Naive B cell (primary cell): Measurements from ENCODE around the gene KCNIP1. TPM values are rescaled to one million over a fixed set of nuclear protein-coding genes. Genes with fewer than 3 reads are reported as not detected.

Source experiments
- ATAC-seq, 2 donors: fragments of 150-1000 bp; cut with Tn5 transposase; 2 replicates each; pipeline ENCODE4 v1.10.0; 2021; ENCODE audit warnings: low read depth in 2 of 2, mild to moderate bottlenecking in 2 of 2, moderate library complexity in 2 of 2
- DNase-seq: peaks from one replicate; pipeline ENCODE4 v3.0.0; 2022
- H3K27ac Mint-ChIP-seq, 6 donors: one replicate each; pipeline ENCODE4 v1.8.0; 2020 to 2022; ENCODE audit warnings: mild to moderate bottlenecking in 6 of 6, mixed read lengths in 6 of 6, moderate library complexity in 5 of 6, inconsistent platforms in 2 of 6
- H3K27me3 Mint-ChIP-seq, 3 donors: one replicate each; pipeline ENCODE4 v1.8.0; 2021 to 2022; ENCODE audit warnings: mixed read lengths in 3 of 3, mild to moderate bottlenecking in 1 of 3
- H3K36me3 Mint-ChIP-seq, 2 donors: one replicate each; pipeline ENCODE4 v1.8.0; 2020 to 2022; ENCODE audit warnings: mixed read lengths in 2 of 2, inconsistent platforms in 1 of 2, mild to moderate bottlenecking in 1 of 2
- H3K4me1 Mint-ChIP-seq, 3 donors: one replicate each; pipeline ENCODE4 v1.8.0; 2020 to 2022; ENCODE audit warnings: mixed read lengths in 3 of 3, inconsistent platforms in 1 of 3, mild to moderate bottlenecking in 1 of 3, moderate library complexity in 1 of 3
- H3K4me3 Mint-ChIP-seq, 8 donors: one replicate each; pipeline ENCODE4 v1.8.0; 2020 to 2022; ENCODE audit warnings: mild to moderate bottlenecking in 8 of 8, mixed read lengths in 8 of 8, moderate library complexity in 8 of 8, inconsistent platforms in 2 of 8
- H3K9me3 Mint-ChIP-seq, 7 donors: one replicate each; pipeline ENCODE4 v1.8.0; 2020 to 2022; ENCODE audit warnings: mixed read lengths in 7 of 7, mild to moderate bottlenecking in 5 of 7, inconsistent platforms in 2 of 7, moderate library complexity in 1 of 7
- polyA plus RNA-seq, 6 donors: library from polyadenylated mRNA; unstranded; fragments of 300-500 nt; fragmentation: Illumina TruSeq; gene quantifications; one replicate each; pipeline ENCODE4 v1.2.3, GENCODE V29; 2021; ENCODE audit warnings: low read depth in 6 of 6

The KCNIP1 gene
- polyA plus RNA-seq, 6 donors from 2014 or later, result not detected

DNA sequence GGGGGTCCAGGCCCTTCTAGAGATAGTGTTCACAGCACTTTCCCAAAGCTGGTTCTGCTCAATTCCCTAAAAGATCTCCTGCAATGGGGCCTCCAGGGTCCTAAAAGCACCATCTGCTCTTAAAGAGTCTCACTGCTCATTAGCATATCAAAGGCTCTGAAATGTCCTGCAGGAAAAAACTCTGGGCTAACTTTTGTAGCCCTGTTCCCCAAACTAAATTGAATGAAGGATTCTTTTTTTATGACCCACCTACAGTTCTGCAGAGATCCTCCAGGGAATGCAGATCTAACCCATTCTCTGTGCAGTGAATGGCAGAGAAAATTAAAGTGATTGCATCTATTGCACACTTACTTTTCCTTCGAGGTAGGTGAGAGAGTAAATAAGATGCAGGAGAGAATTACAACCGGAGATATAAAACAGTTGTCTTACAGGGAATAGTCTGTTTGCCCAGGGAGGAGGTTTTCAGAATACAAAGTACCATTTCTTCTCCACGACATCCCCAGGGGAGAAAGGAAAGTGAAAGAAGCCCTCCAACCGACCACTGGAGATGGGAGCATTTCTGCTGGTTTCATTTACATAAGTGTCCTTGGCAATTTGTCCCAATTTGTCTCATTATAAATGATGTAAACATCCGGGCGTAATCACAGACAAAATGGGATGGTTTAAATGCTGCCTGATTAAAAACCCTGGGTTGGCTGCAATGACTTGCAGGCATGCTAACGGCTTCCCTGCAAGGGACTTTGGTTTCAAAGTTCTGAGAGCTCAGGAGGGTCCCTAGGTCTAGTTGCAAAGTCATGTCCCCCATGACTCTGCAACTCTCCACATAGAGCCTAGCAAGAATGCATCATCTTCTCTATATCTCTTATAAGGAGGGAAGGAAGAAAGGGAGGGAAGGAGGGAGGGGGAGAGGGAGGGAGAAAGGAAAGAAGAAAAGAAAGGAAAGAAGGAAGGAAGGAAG is 114.0 kb downstream of the KCNIP1 start:
- H3K4me1 Mint-ChIP-seq, result peaks cover 0 to 4% (median 0%) of the 10 kb centered on the region in 3 donors
- H3K36me3 Mint-ChIP-seq, result no peaks in the 10 kb centered on the region

DNA sequence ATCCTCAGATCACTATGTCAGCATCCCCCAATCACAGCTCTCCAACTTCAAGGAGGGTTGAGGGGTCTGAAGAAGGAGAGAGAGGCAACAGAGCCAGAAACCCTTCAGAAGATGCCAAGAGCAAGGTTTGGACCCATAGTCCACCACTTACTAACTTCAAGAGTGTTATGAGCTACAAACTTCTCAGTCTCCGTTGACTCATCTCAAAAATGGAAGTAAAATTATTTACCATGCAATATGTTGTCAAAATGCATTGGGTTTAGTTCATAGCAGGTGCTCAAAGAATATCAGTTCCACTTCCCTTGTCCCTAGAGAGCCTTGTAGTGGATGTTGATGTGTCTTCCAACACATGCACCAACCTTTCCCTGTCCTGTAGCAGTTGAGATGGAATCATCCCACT is 116.0 kb downstream of the KCNIP1 start:
- H3K4me3 Mint-ChIP-seq, result no peak overlapping the region

More for the DNA sequence above, 114.0 kb downstream of the KCNIP1 start:
- H3K27me3 Mint-ChIP-seq, result peaks cover 0 to 17% (median 0%) of the 10 kb centered on the region in 3 donors
- H3K4me3 Mint-ChIP-seq, result no peak overlapping the region
- no peak overlapping the region for H3K27ac Mint-ChIP-seq
- no peaks in the 10 kb centered on the region for H3K9me3 Mint-ChIP-seq
- ATAC-seq (no peak), DNase-seq (no peak)

DNA sequence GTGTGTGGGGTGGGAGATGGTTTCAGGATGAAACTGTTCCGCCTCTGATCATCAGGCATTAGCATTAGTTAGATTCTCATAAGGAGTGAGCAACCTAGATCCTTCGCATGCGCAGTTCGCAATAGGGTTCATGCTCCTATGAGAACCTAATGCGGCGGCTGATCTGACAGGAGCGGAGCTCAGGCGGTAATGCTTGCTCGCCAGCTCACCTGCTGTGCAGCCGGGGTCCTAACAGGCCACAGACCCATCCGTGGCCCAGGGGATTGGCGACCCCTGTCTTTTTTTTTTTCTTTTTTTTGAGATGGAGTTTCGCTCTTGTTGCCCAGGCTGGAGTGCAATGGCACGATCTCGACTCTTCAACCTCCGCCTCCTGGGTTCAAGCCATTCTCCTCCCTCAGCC is 119.1 kb downstream of the KCNIP1 start:
- peaks cover 0 to 4% (median 0%) of the 10 kb centered on the region in 7 donors for H3K9me3 Mint-ChIP-seq
- H3K27me3 Mint-ChIP-seq, result peaks cover 7 to 14% (median 12%) of the 10 kb centered on the region in 3 donors
- H3K27ac Mint-ChIP-seq, result no peak overlapping the region
- no peak for ATAC-seq
- H3K4me1 Mint-ChIP-seq, result peaks cover 0 to 3% (median 0%) of the 10 kb centered on the region in 3 donors
- H3K36me3 Mint-ChIP-seq, result no peaks in the 10 kb centered on the region
- no peak overlapping the region for H3K4me3 Mint-ChIP-seq
- no peak for DNase-seq

More for the DNA sequence above, 116.0 kb downstream of the KCNIP1 start:
- Mint-ChIP-seq H3K36me3 (no peaks in the 10 kb centered on the region), H3K27ac (no peak overlapping the region), H3K27me3 (peaks cover 4 to 29% (median 12%) of the 10 kb centered on the region in 3 donors), H3K4me1 (peaks cover 0 to 4% (median 0%) of the 10 kb centered on the region in 3 donors), H3K9me3 (peaks cover 0 to 4% (median 0%) of the 10 kb centered on the region in 7 donors)
- no peak for DNase-seq
- no peak for ATAC-seq

DNA sequence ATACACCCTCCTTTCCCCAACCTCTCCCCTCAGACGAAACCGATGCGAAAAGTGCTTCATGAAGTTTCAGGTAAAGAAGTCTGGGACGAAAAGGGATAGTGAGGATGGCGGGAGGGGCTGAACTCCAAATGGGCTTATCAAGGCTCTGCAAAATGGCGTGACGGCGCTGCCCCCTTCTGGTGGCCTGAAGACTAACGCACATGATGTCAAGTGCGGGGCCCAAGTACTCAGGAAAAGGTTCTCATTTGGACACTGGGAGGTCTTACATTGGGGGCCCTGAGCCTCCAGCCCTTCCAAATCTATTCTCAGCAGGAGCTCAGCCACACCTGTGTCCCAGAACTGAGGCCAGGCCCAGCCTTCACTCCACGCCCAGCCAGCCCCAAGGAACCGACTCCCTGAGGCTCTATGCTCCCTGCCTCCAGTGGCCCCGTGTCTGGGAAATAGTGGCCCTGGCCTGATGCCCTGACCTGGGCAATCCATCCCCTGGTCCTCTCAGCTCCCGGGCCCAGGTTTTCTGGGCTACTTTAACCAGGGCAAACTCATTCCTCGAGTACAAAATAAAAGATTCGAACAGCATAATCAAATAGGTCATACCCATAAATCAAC is 119.9 kb downstream of the KCNIP1 start:
- no peak overlapping the region for H3K27ac Mint-ChIP-seq
- no peaks in the 10 kb centered on the region for H3K4me1 Mint-ChIP-seq
- H3K36me3 Mint-ChIP-seq, result no peaks in the 10 kb centered on the region
- DNase-seq (no peak), ATAC-seq (no peak)
- peaks cover 0 to 4% (median 0%) of the 10 kb centered on the region in 7 donors for H3K9me3 Mint-ChIP-seq
- H3K4me3 Mint-ChIP-seq, result no peak overlapping the region
- peaks cover 7 to 12% (median 11%) of the 10 kb centered on the region in 3 donors for H3K27me3 Mint-ChIP-seq

DNA sequence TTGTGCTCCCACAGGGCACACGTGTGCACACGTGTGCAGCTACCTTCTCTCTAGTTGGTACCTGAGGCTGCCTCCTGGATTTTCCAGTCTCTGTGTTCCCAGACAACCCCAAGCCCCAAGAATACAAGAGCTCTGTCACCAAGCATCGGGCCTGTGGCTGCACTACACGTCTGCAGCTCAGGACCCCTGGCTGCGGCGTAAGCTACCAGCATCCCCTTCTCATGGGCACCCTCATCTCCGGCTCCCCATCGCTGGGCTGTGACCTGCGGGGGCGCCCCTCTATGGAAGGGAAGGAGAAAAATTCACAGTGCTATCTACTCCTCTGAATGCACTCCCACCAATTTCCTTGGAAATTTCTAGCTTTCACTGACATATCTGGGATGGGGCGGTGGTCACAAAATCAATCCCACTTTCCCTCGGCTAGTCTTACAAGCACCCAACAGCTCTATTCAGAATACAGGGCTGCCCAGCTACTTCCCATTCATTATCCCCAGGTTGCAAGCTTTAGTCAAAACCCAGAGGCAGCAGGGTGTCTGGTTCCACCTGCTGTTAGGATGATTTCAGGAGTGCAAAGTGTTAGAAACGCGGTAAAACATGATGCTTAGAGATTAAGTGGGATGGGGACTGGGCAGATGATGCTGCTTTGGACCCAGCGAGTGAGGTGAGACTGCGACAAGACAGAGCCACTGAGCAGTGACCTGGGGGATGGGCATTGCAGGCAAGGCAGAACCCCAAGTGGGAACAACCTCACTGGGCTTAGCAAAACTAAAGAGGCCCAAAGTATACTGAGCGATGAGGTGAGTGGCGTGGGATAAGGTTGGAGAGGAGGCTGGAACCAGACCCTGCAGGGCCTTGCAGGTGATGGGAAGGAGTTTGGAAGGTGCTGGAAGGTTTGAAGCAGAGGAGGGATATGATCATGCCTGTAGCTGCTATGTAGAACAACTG is 121.7 kb downstream of the KCNIP1 start:
- H3K4me1 Mint-ChIP-seq, result no peaks in the 10 kb centered on the region
- no peaks in the 10 kb centered on the region for H3K36me3 Mint-ChIP-seq
- H3K9me3 Mint-ChIP-seq, result peaks cover 0 to 4% (median 0%) of the 10 kb centered on the region in 7 donors
- DNase-seq, result no peak
- peaks cover 7 to 12% (median 11%) of the 10 kb centered on the region in 3 donors for H3K27me3 Mint-ChIP-seq
- no peak for ATAC-seq
- H3K27ac Mint-ChIP-seq, result no peak overlapping the region
- H3K4me3 Mint-ChIP-seq, result no peak overlapping the region

DNA sequence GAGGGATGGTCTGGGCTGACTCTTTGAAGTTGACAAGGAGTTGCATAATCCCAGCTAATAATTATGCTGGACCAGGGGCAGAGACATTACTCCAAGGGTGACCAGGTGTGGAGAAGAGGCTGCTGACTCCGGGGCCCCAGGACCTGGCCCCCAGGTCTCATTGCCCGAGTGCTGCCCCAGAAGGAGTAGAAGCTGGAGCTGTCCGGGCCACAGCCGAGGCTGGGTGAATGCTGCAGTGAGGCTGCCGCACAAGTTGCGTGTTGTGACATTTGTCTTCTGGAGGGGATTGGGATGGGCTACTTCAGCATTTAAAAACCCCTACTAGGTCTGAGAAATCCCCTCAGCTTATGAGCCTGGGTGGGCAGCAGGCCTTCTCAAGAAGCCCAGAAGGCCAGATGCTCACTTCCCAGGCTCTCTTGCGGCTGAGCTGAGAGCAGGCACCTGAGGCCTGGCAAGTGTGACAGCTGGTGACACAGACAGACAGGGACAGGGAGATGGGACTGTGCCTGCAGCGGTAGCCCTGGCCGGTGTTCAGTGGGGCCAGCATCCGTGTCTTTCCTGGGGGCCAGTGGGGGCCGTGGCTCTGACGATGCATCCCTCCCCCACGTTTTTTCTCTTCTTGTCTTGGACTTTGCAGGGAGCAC is 122.8 kb downstream of the KCNIP1 start:
- H3K4me1 Mint-ChIP-seq, result no peaks in the 10 kb centered on the region

DNA sequence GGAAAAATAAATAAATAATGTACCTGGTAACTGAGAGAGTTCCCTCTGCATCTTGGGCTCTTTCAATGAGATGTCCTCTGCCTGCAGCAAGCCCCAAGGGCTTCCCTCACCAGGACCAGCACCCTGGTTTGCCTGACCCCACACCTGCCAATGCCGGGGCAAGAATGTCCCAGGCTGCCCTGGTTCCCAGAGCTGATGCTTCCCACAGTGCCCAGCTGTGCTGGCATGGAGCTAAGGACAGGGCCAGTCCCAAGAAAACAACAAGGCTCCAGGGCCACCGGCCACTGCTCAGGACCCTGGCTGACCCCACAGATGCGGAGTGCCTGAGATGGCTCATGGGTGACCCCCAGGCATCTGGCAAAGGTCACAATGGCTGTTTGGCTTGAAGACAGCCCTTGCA is 123.5 kb downstream of the KCNIP1 start:
- H3K36me3 Mint-ChIP-seq, result no peaks in the 10 kb centered on the region
- ATAC-seq, result no peak
- H3K27me3 Mint-ChIP-seq, result peaks cover 7 to 12% (median 11%) of the 10 kb centered on the region in 3 donors

More for the DNA sequence above, 122.8 kb downstream of the KCNIP1 start:
- Mint-ChIP-seq H3K4me3 (no peak overlapping the region), H3K36me3 (no peaks in the 10 kb centered on the region), H3K9me3 (peaks cover 0 to 4% (median 0%) of the 10 kb centered on the region in 7 donors), H3K27ac (no peak overlapping the region), H3K27me3 (peaks cover 7 to 12% (median 11%) of the 10 kb centered on the region in 3 donors)
- no peak for DNase-seq
- no peak for ATAC-seq

DNA sequence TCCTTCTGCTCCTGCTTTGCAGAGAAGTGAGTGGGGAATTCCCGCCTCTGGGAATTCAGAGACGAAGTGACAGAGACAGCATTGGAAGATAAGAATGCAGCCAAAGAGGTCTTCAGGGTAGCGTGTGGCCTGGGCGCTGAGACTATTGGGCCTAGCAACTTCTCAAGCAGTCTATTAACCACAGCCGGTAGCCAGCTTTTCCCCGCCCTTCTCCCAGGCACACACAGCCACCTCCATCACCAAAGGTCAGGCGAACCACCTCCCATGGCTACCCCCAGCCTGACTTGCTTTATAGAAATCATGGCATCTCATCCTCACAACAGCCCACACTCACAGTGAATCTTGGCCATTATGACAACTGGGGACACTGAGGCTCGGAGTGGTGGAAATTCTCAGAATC is 124.2 kb downstream of the KCNIP1 start:
- DNase-seq (no peak), ATAC-seq (no peak)
- Mint-ChIP-seq H3K27me3 (peaks cover 9 to 17% (median 15%) of the 10 kb centered on the region in 3 donors), H3K4me1 (peaks cover 4 to 7% (median 4%) of the 10 kb centered on the region in 3 donors), H3K27ac (no peak overlapping the region), H3K9me3 (peaks cover 0 to 4% (median 0%) of the 10 kb centered on the region in 7 donors), H3K4me3 (no peak overlapping the region), H3K36me3 (no peaks in the 10 kb centered on the region)

More for the DNA sequence above, 123.5 kb downstream of the KCNIP1 start:
- Mint-ChIP-seq H3K9me3 (peaks cover 0 to 4% (median 0%) of the 10 kb centered on the region in 7 donors), H3K4me1 (peaks cover 0 to 1% (median 0%) of the 10 kb centered on the region in 3 donors), H3K4me3 (no peak overlapping the region), H3K27ac (peak overlapping the region in 1 of 6 donors; percentile 38)
- DNase-seq, result no peak

DNA sequence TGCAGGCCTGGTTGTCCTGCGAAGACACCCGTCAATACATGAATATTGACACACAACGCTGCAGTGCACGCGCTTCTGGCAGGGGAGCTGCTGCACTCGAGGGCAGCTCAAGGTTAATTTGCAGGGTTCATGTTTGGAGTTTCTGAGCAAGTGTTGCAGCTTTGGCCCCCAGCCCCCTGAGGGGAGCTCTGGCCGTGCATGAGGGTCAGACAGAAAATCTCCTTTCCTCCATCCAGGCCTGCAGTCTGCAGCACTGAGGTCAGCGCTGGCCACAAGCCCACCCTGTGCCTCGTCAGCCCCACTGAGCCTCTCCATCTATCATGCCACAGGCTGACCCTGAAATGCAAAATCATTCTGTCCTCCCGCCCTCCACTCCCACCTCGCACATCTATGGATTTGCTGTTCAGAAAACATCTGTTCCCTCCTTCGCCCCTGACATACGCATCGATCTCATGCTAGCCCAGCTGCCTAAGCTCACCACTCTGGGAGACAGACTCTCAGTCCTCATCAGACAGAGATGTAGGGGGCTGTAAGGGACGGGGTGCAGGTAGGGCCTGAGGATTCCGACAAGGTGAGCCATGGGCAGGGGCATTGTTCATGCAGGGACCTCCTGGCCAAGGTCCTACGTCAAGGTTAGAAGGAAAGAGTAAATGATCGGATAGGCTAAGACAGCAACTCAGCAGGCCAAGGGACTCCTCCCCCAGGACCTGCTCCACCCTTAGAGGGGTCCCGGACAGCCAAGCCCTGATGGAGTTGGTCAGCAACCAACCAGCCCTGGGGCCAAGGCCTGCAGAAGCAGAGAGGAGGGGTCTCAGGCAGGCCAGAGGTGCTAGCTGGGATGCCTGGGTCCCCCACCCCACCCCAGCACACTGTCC is 125.1 kb downstream of the KCNIP1 start:
- Mint-ChIP-seq H3K36me3 (no peaks in the 10 kb centered on the region), H3K27ac (no peak overlapping the region), H3K4me1 (peaks cover 13 to 15% (median 13%) of the 10 kb centered on the region in 3 donors), H3K27me3 (peaks cover 17 to 22% (median 17%) of the 10 kb centered on the region in 3 donors), H3K9me3 (peaks cover 0 to 3% (median 0%) of the 10 kb centered on the region in 7 donors), H3K4me3 (no peak overlapping the region)
- DNase-seq (no peak), ATAC-seq (no peak)

DNA sequence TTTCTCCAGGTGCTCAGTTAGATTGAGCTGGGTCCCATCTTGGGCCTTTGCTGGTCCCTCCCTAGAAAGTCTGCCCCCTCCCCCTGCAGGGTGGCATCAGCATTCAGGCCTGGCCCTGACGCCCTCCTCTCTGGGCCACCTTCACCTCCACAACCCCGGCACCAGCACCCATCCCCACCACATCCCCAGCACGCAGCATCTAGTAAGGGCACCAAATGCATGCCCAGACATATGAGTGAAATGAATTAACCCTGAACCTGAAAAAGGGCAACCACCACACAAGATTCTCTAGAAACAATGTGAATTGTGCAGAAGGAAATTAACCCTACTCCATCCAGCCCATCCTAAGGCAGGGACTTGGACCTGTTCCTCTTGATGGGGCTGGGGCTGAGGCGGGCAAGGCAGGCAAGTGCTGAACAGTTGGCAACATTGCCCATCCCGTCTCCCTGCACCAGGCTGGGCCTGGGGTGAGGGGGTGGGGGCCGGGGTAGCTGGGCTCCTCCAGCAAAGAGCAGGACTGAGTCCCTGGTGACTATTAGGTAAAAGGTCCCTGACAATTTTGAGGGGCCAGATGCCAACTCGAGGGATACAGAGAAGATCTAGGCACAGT is 125.9 kb downstream of the KCNIP1 start:
- H3K27me3 Mint-ChIP-seq, result peaks cover 19 to 22% (median 22%) of the 10 kb centered on the region in 3 donors
- no peak overlapping the region for H3K27ac Mint-ChIP-seq
- no peaks in the 10 kb centered on the region for H3K36me3 Mint-ChIP-seq
- peaks cover 18 to 22% (median 20%) of the 10 kb centered on the region in 3 donors for H3K4me1 Mint-ChIP-seq
- H3K4me3 Mint-ChIP-seq, result no peak overlapping the region
- ATAC-seq (no peak), DNase-seq (no peak)
- H3K9me3 Mint-ChIP-seq, result no peaks in the 10 kb centered on the region

DNA sequence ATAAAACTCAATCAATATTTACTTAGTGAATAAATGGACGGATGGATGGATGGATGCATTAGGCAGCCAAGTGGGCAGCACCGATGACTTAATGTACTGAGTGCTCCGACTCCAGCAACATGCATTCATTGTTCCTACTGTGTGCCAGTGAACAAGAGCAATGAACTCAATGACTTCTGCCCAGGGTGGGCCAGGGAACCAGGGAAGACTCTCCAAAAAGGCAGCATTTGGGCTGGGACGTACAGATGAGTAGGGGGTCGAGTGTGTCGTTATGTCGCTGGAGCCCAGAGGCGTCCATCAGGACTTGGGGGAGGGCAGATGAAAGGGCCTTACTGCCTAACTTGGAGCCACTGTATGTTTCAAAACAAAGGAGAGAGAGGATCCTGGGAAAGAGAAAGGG is 126.4 kb downstream of the KCNIP1 start:
- Mint-ChIP-seq H3K4me3 (no peak overlapping the region), H3K27ac (no peak overlapping the region), H3K9me3 (no peaks in the 10 kb centered on the region), H3K4me1 (peaks cover 18 to 22% (median 20%) of the 10 kb centered on the region in 3 donors), H3K36me3 (no peaks in the 10 kb centered on the region), H3K27me3 (peaks cover 19 to 22% (median 22%) of the 10 kb centered on the region in 3 donors)
- ATAC-seq, result no peak
- DNase-seq, result no peak
